ENCODE results near the gene TBC1D9.

Gene TBC1D9

DNA sequence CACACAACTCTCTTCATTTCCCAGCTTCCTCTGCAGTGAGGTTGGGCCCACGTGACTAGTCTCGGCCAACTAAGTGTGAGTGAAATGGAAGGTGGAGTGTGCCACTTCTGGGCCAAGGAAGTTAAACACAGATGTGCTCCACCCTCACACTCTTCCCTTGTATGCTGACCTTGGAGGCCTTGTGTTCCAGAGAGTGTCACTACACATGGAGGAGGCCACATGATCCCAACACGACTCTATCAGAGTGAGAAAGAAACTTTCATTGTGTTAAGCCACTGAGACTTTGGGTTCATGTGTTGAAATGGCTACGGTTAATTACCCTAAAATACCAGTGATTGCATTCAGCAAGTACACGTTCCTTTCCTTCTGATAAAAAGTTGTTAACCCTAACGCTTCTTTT lies 55.1 kb downstream of the TBC1D9 start:
- intact Hi-C loops (cut with DNase I) = no loop called here
- DNase-seq = no peak

DNA sequence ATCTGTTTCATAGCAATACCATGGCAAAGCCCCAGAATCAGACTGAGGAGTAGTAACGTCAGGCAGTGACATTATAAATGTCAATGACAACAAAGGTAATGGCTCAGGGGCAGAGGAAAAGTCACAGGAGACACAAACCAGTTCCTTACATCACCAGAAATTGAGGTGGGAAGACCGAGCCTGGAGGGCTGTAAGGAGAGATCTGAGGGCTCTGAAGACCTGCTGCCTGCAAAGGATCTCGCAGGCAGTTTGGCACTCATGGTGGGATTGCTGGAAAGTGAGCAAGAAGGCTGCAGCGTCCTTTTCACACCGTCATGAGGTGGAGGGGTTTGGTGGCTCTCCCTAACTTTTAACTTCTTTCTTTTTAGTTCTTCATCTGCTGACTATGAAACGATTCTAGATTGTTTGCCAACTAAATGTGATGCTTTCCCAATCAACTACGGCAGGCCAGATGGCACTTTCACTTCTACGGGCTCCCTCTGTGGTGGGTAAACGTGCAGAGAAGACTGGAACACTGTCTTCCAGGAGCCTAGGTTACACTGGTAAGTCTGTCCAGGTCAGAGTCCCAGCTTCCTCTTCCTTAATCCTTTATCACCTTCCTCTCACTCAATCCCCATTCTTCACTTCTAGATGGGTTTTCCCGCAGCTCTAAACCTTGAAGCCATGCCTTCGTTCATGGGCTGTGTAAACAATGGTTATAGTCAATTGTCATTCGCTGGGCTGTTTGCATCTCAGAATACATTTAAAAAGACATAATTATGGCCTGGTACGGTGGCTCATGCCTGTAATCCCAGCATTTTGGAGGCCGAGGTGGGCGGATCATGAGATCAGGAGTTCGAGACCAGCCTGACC lies 58.2 kb downstream of the TBC1D9 start:
- intact Hi-C loops (cut with DNase I) = no loop called here
- DNase-seq = no peak

DNA sequence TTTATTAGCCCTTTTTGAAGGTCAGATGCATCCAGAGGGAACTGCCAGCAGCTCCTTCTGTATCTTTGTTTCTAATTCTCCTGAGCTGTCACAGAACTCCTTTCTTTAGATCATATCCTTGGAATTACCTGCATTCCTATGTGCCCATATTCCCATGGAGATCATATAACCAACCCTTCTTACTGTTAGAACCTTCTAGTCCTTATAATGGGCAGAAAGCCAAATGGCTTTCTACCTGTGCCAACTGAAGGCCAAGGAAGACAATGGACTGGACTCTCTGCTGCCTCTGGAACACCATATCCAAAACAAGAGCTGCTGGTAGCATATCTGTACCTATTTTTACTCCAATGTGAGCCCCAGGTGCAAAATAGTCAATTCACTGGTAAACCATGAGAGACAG lies 60.7 kb downstream of the TBC1D9 start:
- intact Hi-C loops (cut with DNase I) = no loop called here

DNA sequence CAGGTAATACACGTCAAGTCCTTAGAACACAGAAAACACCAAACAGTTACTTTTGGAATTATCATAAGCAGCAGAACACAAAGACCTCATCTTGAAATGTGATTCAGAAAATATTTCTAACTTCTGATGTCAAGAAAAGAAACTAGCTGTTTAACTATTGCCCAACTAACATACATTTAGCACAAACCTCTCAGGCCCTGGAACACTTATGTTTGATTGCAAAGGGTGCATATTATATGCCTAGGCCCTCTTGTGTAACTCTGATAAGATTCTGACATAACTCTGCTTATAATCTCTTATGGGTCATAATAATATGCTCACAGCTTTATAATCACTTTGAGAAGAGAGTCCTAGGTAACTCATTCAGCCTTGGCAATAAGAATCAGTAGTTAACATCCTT lies 62.6 kb downstream of the TBC1D9 start:
- intact Hi-C loops (cut with DNase I) = no loop called here

More for the DNA sequence above, 60.7 kb downstream of the TBC1D9 start:
- DNase-seq = no peak

DNA sequence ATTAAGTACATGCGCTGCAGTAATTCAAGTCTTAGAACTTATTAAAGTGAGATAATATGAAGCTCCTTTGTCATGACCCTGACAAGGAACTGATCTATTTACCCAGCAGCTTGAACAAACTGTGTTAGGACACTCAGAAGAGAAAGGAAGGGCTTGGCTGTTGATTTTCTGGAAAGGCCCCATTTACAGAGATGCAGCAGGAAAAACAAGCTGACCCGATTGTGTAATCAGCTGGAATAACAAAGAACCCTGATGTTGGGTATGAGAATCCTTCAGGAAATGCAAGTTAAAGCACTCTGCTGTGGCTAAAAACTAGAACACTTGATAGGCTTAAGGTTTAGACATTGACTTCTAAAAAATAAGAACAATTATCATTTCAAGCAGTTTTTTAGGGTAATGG lies 64.8 kb downstream of the TBC1D9 start:
- intact Hi-C loops (cut with DNase I) = no loop called here
- DNase-seq = no peak

More for the DNA sequence above, 62.6 kb downstream of the TBC1D9 start:
- DNase-seq = no peak

DNA sequence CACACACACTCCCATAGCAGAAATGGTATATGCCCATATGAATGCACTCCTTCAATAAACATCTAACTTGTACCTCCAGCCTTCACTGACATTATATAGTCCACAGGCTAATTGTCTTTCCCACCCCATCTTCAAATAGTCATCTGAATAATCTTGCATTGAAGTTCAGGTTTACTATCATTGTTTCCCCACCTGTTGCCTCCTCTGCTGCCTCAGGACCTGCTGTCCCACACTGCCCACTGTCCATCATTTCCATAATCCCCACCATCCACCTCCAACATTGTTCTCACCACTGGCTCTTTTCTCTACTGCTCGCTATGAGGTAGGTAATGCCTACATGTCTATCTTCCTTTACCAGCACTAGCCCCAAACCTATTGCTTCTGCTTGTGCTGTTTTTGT lies 66.1 kb downstream of the TBC1D9 start:
- DNase-seq = no peak
- intact Hi-C loops (cut with DNase I) = no loop called here

DNA sequence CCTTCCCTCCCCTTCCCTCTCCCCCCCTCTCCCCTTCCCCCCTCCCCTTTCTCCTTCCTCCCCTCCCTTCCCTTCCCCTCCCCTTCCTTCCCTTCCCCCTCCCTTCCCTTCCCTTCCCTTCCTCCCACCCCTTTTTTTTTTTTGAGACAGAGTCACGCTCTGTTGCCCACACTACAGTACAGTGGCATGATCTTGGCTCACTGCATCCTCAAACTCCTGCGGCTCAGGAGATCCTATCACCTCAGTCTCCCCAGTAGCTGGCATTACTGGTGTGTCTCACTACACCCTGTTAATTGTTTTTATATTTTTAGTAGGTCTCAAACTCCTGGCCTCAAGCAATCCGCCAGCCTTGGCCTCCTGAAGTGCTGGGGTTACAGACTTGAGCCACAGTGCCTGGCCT lies 66.6 kb downstream of the TBC1D9 start:
- DNase-seq = no peak
- intact Hi-C loops (cut with DNase I) = no loop called here

DNA sequence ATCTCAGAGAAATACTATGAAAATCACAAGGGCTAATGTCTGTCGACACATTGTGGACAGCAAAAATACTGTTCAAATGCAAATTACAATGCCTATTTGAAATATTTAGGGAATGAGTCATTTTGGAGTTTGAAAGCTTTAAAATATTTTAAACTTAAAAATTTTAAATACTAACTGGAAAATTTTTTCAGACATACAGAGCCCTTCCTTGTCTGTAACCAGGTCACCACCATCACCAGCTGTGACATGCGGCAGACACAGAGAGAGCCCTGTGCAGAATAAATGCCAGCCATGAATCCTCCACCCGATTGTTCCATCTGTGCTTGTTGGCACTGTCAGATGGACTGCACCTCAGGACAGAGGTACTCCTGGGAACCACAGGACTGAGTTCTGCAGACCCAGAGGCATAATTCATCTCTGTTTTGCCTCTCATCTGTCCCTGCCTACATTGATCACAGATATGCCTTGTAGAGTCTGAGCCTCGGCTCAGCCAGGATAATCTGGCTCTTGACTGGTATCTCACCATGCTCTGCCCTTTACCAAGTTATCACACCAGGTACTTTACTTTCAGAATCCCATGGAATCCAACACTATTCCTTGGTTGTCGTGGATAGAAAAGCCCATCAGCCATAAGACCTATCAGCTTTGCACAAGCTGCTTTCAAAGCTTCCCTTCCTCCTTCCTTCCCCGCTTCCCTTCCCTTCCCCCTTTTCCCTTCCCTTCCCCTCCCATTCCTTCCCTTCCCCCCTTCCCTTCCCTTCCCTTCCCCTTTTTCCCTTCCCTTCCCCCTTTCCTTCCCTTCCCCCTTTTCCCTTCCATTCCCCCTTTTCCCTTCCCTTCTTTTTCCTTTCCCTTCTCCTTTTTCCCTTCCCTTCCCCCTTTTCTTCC lies 67.2 kb downstream of the TBC1D9 start:
- DNase-seq = no peak
- intact Hi-C loops (cut with DNase I) = no loop called here

DNA sequence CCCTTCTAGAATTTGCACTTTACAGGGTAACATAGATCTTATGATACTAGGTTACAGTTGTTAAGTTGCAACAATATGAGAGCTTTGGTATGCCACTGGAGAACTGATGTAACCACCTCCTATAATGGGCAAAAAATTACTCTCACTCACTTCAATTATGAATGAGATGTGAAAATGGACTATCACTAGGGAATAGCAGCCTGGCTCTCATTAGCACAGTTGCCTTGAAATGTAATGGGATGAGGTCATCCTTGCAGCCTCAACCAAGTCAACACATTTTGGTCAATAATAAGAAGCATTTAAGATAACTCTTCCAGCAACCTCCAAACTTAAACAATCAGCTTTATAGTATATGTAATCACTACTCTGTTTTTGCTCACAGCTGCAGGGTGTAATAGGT lies 69.4 kb downstream of the TBC1D9 start:
- no peak for DNase-seq
- intact Hi-C loops (cut with DNase I) = no loop called here

DNA sequence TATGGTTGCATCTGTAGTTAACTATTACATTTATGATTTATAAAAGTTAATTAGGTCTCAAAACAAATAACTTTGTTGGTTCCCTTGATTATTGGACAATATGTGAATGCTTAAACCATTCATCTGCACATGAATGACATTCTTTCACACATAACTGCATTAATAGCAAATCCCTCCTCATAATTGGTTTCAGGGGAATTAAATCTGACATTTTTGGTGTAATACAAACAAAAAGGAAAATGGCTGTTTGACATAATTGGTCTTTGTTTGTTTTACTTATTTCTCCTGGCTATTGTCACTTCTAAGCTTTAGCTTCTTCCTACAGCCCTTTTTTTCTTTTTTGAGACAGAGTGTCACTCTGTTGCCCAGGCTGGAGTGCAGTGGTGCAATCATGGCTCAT lies 71.9 kb downstream of the TBC1D9 start:
- no peak for DNase-seq
- intact Hi-C loops (cut with DNase I) = no loop called here

DNA sequence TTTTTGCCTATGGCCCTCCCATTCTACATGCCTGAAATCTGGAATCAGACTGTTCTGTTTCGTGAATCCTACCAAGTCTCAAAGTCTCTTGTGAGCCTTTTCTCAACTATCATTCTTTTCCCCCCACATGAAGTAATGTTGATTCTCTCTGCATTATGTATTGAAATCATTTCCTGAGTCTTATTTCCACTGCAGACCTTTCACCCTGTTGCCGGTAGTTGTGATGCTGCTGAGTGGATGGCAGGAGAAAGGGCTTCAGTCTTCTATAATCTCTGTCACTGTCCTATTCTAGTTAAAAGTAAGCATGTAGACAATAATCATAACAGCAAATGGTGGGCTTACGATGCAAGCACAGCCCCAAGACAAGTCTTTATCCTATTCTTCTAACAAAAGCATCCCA lies 75.0 kb downstream of the TBC1D9 start:
- DNase-seq = no peak

DNA sequence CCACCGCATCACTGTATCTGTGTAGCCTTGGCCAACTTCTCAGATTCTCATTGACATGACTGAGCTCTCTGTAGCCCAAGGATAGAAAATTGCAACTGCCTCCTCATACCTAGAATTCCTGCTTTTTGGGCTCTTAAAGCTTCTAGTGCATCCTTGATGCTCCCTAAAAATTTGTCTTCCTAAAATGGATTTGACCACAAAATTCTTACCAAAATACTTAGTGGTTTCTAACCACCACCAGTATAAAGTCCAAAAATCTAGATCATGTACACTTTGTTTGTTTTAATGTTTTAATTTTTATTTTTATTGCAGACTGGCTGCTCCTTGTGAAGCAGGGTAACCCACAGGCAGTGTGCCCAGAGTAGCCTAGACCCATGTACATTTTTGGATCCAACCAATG lies 75.5 kb downstream of the TBC1D9 start:
- intact Hi-C loops (cut with DNase I) = no loop called here
- no peak for DNase-seq

More for the DNA sequence above, 75.0 kb downstream of the TBC1D9 start:
- intact Hi-C loops (cut with DNase I) = no loop called here

DNA sequence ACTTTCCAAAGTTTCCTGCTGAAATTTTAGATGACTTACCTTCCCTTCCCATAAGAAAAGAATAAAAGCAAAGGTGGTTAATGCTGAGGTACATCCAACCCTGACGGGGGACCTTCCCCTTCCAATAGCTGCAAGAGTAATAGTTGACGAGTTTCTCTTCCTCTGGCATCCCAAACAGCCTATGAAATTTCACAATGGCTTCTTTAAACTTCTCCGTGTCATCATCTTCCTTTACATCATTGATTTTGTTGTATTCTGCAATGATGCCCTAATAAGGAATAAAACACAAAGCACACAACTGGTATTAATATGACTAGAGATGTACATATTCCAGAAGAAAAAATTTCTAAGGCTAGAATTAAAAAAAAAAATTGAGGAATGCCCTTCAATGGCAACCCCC lies 76.6 kb downstream of the TBC1D9 start:
- intact Hi-C loops (cut with DNase I) = no loop called here

DNA sequence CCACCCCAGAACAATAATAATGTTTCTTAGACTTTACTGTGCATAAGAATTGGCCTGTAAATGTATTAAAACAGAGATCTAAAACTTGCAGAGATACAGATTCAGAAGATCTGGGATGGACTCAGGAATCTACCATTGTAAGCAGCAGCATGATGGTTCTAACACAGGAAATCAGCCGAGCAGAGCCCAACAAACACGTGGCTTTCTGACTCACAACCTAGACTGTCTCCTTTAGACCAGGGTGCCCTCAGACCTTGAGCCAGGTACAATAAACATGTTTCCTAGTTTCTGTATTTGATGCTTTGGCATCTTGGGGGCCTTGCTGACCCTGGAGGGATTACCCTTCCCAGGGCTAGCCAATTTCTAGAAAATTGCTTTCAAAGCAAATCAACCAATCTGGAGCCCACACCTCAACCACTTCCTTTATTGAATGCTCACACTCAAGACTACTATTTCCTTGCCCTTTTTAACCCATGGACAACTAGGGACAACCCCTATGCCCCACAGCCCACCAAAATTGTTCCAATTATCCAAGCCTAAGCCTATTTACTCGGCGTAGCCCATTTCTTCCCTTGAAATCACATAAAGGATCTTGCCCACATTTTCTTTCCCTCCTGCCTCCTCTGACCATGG lies 80.5 kb downstream of the TBC1D9 start:
- intact Hi-C loops (cut with DNase I) = no loop called here

More for the DNA sequence above, 76.6 kb downstream of the TBC1D9 start:
- DNase-seq = no peak

DNA sequence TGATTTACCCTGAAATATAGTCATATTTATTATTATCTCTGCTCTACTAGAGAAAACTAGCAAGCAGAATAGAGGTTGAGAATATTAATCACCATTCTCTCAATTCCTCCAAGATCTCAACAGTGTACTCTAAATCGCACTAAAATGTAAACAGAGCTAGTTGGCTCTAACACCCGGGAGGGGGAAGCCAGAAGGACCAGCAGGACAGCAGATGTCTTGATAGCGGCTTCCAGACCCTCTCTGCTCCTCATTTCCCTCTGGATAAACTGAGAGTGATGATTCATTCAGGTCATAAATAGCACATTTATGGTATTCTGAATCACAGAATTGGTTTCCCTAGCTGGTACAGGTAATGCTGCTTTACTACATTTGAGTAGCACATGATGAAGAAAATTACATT lies 82.5 kb downstream of the TBC1D9 start:
- no peak for DNase-seq
- intact Hi-C loops (cut with DNase I) = no loop called here

More for the DNA sequence above, 80.5 kb downstream of the TBC1D9 start:
- DNase-seq = no peak

DNA sequence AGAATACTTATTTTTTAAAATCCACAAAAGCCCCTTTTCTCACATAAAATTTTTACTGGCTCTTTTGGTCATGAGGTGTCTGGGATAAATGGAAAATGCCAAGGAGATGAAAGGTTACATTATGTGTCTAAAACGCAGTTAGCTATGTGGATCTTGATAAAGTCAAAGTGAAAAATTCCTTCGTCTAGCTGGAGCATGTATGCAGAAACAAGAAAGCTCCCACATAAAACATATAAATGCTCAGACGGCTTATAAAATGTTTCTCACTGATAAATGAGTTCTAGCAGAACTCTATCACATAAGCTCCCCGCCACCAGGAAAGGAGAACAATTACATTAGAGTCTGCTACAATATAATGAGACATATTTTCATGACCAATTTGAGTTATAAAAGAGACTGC lies 83.8 kb downstream of the TBC1D9 start:
- intact Hi-C loops (cut with DNase I) = no loop called here

DNA sequence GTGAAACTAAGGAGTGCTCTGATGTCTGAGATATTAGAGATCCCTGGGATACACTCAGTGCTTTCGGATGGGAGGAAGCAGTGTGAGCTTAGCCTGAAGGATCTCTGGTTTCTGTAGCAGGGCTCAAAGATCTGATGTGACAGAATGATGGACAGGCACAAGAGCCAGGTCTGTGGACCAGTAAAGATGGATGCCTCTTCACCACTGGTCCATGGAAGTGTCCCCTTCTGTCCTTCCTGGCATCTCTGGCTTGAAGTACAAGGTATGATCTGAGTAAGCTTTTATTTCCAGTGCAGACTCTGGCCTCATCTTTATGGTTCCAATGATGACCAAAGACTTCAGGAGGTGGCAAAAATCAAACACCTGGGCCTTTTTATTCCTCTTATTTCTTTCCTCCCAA lies 88.1 kb downstream of the TBC1D9 start:
- DNase-seq = no peak
- intact Hi-C loops (cut with DNase I) = no loop called here

More for the DNA sequence above, 83.8 kb downstream of the TBC1D9 start:
- no peak for DNase-seq

DNA sequence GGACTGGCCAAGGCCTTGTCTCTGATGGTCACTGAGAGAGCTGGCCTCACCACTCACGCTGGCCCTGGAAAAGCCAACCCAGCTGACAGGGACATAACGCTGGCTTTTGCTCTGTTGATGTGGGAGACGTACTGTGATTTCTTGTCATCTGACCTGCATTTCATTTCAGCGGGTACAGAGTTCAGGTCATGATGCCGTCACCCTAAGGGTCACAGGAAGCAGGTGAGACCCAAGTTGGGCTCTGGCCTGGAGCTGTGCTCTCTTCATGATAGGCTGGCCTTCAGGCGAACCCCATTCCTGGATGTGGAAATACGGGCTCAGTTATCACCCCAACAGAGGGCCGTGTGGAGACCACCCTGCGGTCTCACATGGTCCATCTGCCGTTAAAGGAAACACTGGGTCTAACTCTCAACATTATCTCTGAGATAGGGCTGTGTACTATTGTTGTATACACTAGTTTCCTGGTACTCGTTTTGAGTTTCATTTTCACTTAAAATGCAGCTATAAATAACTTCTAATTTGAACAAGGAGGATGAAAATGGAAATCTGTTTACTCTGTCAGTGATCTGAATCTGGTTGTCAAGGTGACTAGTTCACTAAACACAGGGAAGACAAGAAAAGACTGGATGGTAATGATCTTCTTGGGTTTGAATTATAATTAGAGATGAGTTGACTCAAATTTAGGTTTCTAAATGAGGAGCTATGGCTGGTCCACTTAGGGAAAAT lies 89.1 kb downstream of the TBC1D9 start:
- DNase-seq = no peak
- intact Hi-C loops (cut with DNase I) = no loop called here

DNA sequence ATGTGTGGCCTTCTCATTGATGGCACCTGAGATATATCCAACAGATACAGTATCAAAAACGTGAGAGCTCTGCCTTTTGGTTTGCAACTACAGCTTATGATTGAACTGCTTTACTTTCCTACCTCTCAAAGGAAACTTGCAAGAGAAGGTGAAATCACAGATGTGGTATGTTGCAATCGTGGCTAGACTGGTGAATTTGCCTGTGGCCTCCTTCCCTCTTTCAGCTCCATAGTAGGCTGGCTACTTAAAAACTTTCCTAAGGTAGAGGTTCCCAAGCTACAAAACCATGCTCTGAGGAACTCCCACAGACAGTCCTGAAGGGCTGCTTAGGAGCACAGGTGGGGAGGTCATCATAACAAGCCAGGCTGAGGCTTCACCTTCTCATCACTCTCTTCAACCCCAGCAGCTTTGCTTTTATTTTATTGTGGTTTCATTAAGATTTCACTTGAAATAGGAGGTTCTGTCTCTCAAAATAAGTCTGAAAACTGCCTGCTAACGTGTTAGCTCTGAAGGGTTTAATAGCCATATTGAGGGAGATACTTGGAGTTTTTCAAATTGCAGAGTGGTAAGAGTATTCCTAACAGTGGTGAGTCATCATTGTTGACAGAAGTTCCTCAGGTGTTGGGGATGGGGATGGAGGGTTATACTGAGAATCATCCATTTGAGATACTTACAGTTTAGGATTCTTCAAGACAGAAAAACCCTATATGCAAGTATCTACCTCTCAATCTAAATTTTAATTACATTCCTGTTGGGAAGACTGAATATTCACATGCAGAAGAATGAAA lies 93.9 kb downstream of the TBC1D9 start:
- intact Hi-C loops (cut with DNase I) = no loop called here
- DNase-seq = no peak

DNA sequence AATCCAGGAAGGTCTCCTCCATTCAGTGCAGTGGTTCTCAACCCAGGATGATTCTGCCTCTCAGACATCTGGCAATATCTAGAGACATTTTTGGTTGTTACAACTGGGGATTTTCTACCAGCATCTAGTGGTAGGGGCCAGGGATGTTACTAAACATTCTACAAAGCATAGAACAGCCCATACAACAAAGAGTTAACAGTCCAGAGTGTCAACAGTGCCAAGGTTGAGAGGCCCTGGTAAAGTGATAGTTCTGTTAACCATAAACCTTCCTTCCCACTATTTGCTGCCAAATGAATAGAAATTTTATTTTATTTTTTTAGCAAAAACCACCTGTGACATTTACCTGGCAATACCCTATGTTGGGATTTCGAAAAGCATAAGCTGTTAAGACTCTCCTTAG lies 94.6 kb downstream of the TBC1D9 start:
- DNase-seq = no peak
- intact Hi-C loops (cut with DNase I) = no loop called here

All from posterior cingulate gyrus (tissue), 11 donors.